HG03378 (cell line): ENCODE measurements around the gene NPVF.

ENCODE experiments used
- ATAC-seq: cut with Tn5 transposase; IDR thresholded peaks from one replicate; pipeline ENCODE4 v1.9.1; 2021; ENCODE audit warnings: mild to moderate bottlenecking, moderate library complexity; ENCODE audit not compliant: unreplicated experiment

Gene NPVF, protein sequence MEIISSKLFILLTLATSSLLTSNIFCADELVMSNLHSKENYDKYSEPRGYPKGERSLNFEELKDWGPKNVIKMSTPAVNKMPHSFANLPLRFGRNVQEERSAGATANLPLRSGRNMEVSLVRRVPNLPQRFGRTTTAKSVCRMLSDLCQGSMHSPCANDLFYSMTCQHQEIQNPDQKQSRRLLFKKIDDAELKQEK

DNA sequence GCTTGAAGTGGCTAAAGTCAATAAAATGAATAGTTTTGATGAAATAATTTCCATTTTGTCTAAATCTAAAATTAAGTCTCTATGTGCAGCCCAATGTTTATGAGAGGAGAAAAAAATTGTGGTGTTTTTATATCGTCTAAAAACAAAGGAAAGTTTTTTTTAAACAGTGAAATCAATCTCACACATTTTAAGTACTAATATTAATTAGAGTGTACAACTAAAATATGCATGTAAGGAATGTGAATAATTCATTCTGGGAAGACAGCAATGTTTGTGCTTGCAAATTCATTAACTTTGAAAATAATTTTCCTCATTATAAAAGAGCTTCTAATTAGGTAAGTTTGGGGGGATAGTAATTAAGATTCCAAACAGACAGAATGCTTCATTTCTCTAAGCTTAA lies at the start of gene NPVF:
Gene NPVF, minus strand, starts transcription at position 101 of the 400 bp plus-strand sequence. Its CDS starts 47 bp downstream, at position 54.
- no peak for ATAC-seq

- ATAC-seq, result no peak
Observed at GRCh38 chr7:25272265-25272664, 44.0 kb upstream of the NPVF start.

- no peak for ATAC-seq
Observed at GRCh38 chr7:25263337-25263736, 35.1 kb upstream of the NPVF start.

DNA sequence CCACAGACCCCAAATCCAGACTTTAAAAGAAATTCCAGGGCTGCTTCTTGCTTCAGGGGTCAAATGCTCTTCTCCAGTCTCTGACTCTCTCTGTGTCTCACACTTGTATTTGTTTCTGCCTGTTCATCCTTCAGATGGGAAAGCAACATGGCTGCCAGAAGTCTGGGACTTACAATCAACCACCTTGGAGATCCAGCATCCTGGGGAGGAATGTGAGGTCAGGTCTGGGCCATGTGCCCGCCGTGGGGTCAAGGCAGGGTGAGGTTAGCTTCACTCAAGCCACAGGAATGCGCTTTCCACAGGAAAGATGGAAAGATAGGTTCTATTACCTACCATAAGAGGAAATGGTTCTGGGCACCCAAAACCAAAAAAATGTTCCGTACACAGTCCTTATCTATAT lies 34.3 kb upstream of the NPVF start:
- ATAC-seq, result no peak

GRCh38 chr7:25261545-25262140 lies 33.4 kb upstream of the NPVF start:
- no peak for ATAC-seq

GRCh38 chr7:25260862-25261494 lies 32.7 kb upstream of the NPVF start:
- ATAC-seq, result no peak

DNA sequence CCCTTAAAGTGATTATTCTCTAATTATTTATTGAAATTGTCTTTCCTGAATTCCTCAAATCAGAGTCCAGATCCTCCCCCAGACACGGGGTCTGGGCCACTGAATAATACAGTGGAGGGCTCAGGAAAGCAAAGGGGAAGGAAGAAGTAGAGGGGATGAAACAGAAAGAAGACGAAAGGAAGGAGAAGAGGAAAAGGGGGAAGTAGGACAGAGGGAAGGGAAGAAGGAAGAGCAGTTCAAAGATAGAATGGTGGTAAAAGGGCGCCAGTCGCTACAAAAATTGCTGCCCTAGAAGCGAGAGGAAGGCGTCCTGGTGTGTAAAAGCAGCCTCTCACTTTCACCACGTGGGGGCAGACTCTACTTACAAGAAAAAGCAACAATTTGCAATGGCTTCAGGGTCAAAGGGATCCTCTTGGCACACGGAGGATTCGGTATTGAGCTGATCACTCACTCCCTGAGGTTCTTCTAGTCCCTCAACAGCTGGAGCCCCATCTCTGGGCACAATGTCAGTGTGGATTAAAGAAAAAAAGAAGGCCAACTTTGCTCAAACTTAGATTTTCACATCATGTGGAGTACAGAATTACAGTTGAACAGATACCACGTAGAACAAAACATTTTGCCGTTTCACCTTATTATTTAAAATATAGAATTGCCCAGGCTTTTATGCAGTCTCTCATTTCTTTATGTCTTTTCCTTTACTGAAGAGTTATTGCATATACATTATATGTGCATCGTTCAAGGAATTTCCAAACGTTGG lies 31.4 kb upstream of the NPVF start:
- ATAC-seq, result peak; percentile 53

DNA sequence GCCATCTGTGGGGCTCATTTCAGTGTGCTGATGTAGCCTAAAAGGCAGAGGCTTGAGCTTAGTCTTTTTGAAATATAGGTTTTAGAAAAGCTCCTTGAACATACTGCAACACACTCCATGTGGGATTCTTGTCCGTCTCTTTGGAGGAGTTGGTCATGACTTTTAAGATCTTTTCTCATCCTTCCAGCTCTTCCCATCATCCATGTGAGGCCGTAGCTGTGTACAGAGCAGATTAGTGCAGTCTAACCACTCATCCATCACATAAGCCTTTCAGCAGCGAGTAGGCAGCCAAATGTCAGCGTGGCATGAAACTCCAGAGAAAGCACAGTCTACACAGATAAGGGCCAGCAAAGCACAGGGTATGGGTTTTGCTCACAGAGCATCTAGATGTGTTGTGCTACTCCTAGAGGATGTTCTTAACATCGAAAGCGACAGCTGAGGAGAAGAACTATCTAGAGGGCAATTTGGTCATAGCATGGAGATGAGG lies 28.1 kb upstream of the NPVF start:
- ATAC-seq, result no peak

GRCh38 chr7:25255611-25256332 lies 27.5 kb upstream of the NPVF start:
- no peak for ATAC-seq

DNA sequence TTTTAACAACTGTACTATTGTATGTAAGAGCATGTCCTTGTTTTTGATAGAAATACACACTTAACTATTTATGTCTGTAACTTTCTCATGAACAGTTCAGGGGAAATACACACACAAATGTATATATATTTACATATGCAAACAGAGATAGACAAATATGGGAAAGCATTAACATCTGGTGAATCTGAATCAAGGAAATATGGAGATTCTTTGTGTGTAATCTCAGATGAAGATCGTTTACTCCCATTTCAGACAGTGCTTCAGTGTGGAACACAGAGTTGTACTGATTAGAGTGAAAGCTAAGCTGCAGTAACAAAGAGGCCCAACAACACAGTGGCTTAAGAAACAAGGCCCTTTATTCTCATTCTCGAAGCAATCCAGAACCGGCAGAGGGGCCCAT lies 26.3 kb upstream of the NPVF start:
- ATAC-seq, result no peak

DNA sequence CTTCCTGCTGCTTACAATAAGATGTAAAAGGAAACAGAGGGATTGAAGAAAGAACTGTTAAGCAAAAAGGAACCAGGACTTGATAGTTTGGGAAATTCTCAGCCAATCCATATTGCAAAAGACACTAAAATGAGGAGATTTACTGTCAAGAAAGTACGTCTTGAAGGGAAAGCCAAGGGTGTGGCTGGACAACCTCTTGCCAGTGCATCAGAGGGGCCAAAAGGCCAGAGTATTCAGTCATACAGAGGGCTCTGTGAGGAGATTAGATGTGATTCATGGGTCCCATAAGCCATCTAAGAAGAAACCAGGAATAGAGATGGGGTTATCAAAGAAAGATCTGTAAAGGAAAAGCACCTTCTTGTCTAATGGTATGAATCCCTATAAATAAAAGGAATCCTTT lies 25.4 kb upstream of the NPVF start:
- ATAC-seq, result no peak

DNA sequence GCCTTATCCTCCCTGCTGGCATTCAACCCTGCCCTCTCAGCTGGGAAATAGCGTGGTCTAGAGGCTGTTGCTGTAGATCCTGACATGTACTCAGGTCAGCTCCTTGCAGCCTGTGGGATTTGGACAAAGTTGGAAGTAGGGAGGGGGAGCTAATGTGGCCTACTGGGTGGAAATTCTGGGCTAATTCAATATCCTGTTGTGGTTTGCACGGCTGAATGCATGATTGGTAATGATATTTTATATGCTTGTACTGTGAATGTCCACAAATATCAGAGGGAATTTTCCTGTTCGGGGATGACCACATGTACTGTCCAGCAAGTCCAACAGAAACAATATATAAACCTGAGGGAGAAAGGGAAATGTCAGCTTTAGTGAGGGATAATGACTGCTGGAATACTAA lies 22.1 kb upstream of the NPVF start:
- no peak for ATAC-seq

- no peak for ATAC-seq
Observed at GRCh38 chr7:25249772-25250171, 21.5 kb upstream of the NPVF start.

- no peak for ATAC-seq
Observed at GRCh38 chr7:25246306-25246705, 18.0 kb upstream of the NPVF start.

DNA sequence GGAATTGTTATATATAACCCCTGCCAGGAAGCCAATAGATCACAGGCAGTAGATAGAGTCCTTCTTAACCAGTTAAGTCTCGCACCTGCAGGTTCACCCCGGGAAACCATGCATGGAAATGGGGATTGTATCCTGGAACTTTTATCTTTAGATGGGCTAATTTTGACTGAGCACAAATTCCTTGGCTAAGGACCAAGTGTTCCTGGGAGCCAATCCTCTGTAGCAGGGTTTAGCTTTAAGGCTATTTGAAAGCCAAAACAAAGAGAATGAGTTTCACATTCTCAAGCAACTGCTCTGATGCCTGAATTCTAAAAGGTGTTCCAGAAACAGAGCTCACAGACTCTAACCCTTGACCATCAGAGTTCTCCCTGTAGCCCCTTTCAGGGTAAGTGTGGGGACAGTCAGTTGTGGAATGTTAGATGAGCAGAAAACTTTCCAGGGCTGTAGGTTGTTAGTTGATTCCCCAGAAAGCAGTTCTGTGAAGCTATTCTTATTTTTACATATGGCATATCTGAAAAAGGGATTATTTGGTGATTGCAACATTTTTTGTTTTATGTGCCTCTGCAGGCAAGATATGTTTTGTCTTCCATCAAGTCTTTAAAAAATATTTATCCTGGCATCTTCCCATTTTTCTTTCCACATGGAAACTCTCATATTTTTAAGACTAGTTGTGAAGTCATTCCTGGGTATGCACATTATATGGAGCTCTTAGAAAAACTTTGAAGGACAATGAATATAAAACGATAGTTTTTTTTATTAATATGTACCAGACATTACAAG lies 16.2 kb upstream of the NPVF start:
- ATAC-seq, result no peak

DNA sequence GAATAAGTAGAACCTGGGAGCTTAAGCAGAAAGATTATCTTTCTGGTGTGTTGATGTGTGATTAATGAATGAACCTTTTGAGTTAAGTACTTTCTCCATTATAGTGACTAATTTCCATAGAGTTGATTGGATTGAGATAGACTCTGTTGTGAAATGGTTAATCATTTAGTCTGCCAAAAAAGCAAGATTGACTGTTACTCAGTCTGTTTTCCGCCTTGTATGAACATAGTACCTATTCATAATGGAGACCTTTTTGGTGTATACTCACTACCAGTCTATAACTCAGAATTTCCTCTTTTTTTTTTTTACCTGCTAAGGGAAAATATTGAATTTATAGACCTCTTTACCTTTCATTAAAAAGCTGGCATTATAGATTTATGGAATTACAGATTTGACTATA lies 14.4 kb upstream of the NPVF start:
- ATAC-seq, result no peak

- no peak for ATAC-seq
Observed at GRCh38 chr7:25240896-25241295, 12.6 kb upstream of the NPVF start.

DNA sequence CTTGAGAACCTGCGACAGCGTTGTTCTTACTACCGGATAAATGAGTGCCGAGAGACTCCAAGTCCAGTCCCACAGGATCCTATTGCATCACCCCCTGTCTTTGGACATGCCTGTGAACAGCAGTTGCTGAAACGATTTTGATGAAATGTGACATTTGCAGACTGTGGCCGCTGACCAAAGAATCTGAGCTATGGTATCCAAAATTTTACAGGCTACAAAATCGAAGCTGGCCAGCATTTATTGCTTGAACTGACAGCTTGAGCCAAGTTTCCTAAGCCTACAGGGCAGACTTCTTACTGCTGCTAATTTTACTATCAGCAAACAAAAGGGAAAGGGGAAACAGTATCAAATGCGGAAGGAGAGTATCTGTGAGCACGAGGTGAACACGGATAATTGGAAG lies 12.1 kb upstream of the NPVF start:
- no peak for ATAC-seq

- ATAC-seq, result no peak
Observed at GRCh38 chr7:25239888-25240287, 11.6 kb upstream of the NPVF start.

GRCh38 chr7:25238066-25238725 lies 9.9 kb upstream of the NPVF start:
- no peak for ATAC-seq
